Glomerular endothelial cell (primary cell): Measurements from ENCODE around the gene CD164L2. TPM values are rescaled to one million over a fixed set of nuclear protein-coding genes. Genes with fewer than 3 reads are reported as not detected.

Experiments
- DNase-seq: peaks from one replicate; pipeline ENCODE4 v3.0.0-alpha.2; 2011; ENCODE audit warnings: low read depth, low spot score; ENCODE audit errors: extremely low read depth
- total RNA-seq: library from RNA; depleted of rRNA; stranded (reverse); fragments of >200 nt; gene quantifications from 2 replicates; pipeline ENCODE4 v1.2.3, GENCODE V29; 2015

CD164L2 gene
- total RNA-seq, 1 donor from 2014 or later, result not detected

- no peak for DNase-seq
Measured at GRCh38 chr1:27365372-27366112, 17.6 kb downstream of the CD164L2 start.

GRCh38 chr1:27364696-27365371, 18.3 kb downstream of the CD164L2 start:
- no peak for DNase-seq

- DNase-seq, result no peak
Measured at GRCh38 chr1:27363766-27364695, 19.1 kb downstream of the CD164L2 start.

GRCh38 chr1:27361553-27361952, 21.6 kb downstream of the CD164L2 start:
- DNase-seq, result no peak

GRCh38 chr1:27361044-27361402, 22.1 kb downstream of the CD164L2 start:
- DNase-seq, result no peak

GRCh38 chr1:27360159-27361043, 22.7 kb downstream of the CD164L2 start:
- no peak for DNase-seq

- DNase-seq, result no peak
Measured at GRCh38 chr1:27359822-27360158, 23.3 kb downstream of the CD164L2 start.

- DNase-seq, result no peak
Measured at GRCh38 chr1:27358928-27359313, 24.2 kb downstream of the CD164L2 start.

GRCh38 chr1:27358038-27358927, 24.9 kb downstream of the CD164L2 start:
- DNase-seq, result no peak

- no peak for DNase-seq
Measured at GRCh38 chr1:27357281-27358037, 25.7 kb downstream of the CD164L2 start.

- no peak for DNase-seq
Measured at GRCh38 chr1:27356619-27357280, 26.4 kb downstream of the CD164L2 start.

- no peak for DNase-seq
Measured at GRCh38 chr1:27356277-27356618, 26.9 kb downstream of the CD164L2 start.

GRCh38 chr1:27355683-27356082, 27.4 kb downstream of the CD164L2 start:
- DNase-seq, result no peak

GRCh38 chr1:27353629-27354028, 29.5 kb downstream of the CD164L2 start:
- DNase-seq, result no peak

- DNase-seq, result no peak
Measured at GRCh38 chr1:27353166-27353565, 30.0 kb downstream of the CD164L2 start.

GRCh38 chr1:27351541-27352107, 31.5 kb downstream of the CD164L2 start:
- no peak for DNase-seq

GRCh38 chr1:27350663-27351540, 32.2 kb downstream of the CD164L2 start:
- no peak for DNase-seq
